HG03442 (cell line): ENCODE results near the gene OPA3.

Source experiments
- ATAC-seq: cut with Tn5 transposase; IDR thresholded peaks from one replicate; pipeline ENCODE4 v1.9.1; 2021; ENCODE audit warnings: mild to moderate bottlenecking, moderate library complexity; ENCODE audit not compliant: unreplicated experiment

The OPA3 gene

GRCh38 chr19:45484273-45484945 lies 100.2 kb downstream of the OPA3 start:
- no peak for ATAC-seq

- no peak for ATAC-seq
These were observed 101.6 kb downstream of the OPA3 start for GRCh38 chr19:45483033-45483432.

- peak; percentile 74 for ATAC-seq
These were observed 106.0 kb downstream of the OPA3 start for GRCh38 chr19:45478454-45479238.

GRCh38 chr19:45477713-45478453 lies 106.7 kb downstream of the OPA3 start:
- ATAC-seq, result no peak
